Measurements from ENCODE around the gene ZNF521. TPM values are rescaled to one million over a fixed set of nuclear protein-coding genes. Genes with fewer than 3 reads are reported as not detected.

The ZNF521 gene
- total RNA-seq, 2 experiments from 2014 or later = 0.85 to 2.8 TPM

DNA sequence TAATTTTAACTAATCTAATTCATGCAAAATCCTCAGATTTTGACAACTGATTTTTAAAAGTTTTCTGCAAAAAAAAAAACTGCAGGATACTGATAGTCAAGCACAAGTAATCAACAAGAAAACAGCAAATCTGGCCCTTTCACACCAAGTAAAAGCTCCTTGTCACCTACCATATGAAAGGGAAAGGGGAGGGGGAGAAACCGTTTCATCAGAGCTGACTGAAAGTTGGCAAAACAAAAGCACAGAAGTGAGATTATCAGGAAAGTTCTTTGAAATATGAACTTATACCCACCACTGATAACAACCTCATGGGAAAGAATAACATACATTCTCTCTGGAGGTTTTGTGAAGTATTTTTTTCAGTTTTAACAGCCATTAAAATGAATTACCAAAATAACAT is 38.7 kb downstream of the ZNF521 start:
- POLR2A ChIA-PET = interaction anchor here (0.6 to 0.7 kb wide), 2 partner anchors 77 to 697 kb away, joined by 3 read pairs; no protein-coding TSS in a partner anchor
- intact Hi-C loops (cut with micrococcal nuclease; ENCODE audit: unreplicated experiment) = no loop called here
- TF ChIP-seq, protein P1, sequence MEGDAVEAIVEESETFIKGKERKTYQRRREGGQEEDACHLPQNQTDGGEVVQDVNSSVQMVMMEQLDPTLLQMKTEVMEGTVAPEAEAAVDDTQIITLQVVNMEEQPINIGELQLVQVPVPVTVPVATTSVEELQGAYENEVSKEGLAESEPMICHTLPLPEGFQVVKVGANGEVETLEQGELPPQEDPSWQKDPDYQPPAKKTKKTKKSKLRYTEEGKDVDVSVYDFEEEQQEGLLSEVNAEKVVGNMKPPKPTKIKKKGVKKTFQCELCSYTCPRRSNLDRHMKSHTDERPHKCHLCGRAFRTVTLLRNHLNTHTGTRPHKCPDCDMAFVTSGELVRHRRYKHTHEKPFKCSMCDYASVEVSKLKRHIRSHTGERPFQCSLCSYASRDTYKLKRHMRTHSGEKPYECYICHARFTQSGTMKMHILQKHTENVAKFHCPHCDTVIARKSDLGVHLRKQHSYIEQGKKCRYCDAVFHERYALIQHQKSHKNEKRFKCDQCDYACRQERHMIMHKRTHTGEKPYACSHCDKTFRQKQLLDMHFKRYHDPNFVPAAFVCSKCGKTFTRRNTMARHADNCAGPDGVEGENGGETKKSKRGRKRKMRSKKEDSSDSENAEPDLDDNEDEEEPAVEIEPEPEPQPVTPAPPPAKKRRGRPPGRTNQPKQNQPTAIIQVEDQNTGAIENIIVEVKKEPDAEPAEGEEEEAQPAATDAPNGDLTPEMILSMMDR (conservative IDR thresholded peaks at IDR 0.05; ENCODE audit: low read length) = no peak
- TF ChIP-seq EZH2phosphoT487 (IDR thresholded peaks at IDR 0.05; ENCODE audit: borderline replicate concordance, low read depth, low read length) = no peak

GRCh38 chr18:25310045-25310444 is 41.9 kb downstream of the ZNF521 start:
- ChIA-PET POLR2A (interaction anchor here (0.6 to 0.7 kb wide), 2 partner anchors 22 to 152 kb away, joined by 3 to 7 read pairs; no protein-coding TSS in a partner anchor), CTCF (ENCODE audit: unreplicated experiment) (no interaction called here)
- no peaks in the 10 kb centered on the region for H3K9me3 ChIP-seq (ENCODE audit: low read length)
- no TSS peak for BruUV-seq (replicated peaks)
- TF ChIP-seq, protein P1 (conservative IDR thresholded peaks at IDR 0.05; ENCODE audit: low read length) = peak; percentile 78
- TF ChIP-seq EZH2phosphoT487 (IDR thresholded peaks at IDR 0.05; ENCODE audit: borderline replicate concordance, low read depth, low read length) = no peak
- H3K4me2 ChIP-seq (ENCODE audit: low read length) = no peak overlapping the region
- no peaks in the 10 kb centered on the region for H4K20me1 ChIP-seq (ENCODE audit: insufficient read depth, low read length)
- intact Hi-C loops (cut with micrococcal nuclease; ENCODE audit: unreplicated experiment) = no loop called here
- H3K9me2 ChIP-seq (ENCODE audit: insufficient read depth, low read length) = no peaks in the 10 kb centered on the region
- H3K79me2 ChIP-seq (ENCODE audit: insufficient read depth, low read depth, low read length) = no peaks in the 10 kb centered on the region
- H2AFZ ChIP-seq (ENCODE audit: low read length) = no peak overlapping the region
- H3K4me1 ChIP-seq (ENCODE audit: insufficient read depth, low read length, poor library complexity, severe bottlenecking) = no peaks in the 10 kb centered on the region
- peak; percentile 38 for DNase-seq (ENCODE audit: low spot score)
- H3K4me3 ChIP-seq (ENCODE audit: low read depth, low read length, poor library complexity, severe bottlenecking) = no peak overlapping the region
- H3K36me3 ChIP-seq (ENCODE audit: insufficient read depth, low read length) = no peaks in the 10 kb centered on the region
- no peak overlapping the region for H3K27ac ChIP-seq (ENCODE audit: low read depth, low read length, poor library complexity, severe bottlenecking)

More for the DNA sequence above, 38.7 kb downstream of the ZNF521 start:
- Histone ChIP-seq H4K20me1 (ENCODE audit: insufficient read depth, low read length) (no peaks in the 10 kb centered on the region), H2AFZ (ENCODE audit: low read length) (no peak overlapping the region), H3K9me2 (ENCODE audit: insufficient read depth, low read length) (no peaks in the 10 kb centered on the region), H3K4me1 (ENCODE audit: insufficient read depth, low read length, poor library complexity, severe bottlenecking) (no peaks in the 10 kb centered on the region), H3K79me2 (ENCODE audit: insufficient read depth, low read depth, low read length) (no peaks in the 10 kb centered on the region), H3K4me3 (ENCODE audit: low read depth, low read length, poor library complexity, severe bottlenecking) (no peak overlapping the region), H3K4me2 (ENCODE audit: low read length) (no peak overlapping the region), H3K9me3 (ENCODE audit: low read length) (no peaks in the 10 kb centered on the region), H3K27ac (ENCODE audit: low read depth, low read length, poor library complexity, severe bottlenecking) (no peak overlapping the region), H3K36me3 (ENCODE audit: insufficient read depth, low read length) (no peaks in the 10 kb centered on the region)
- BruUV-seq (replicated peaks) = no TSS peak
- CTCF ChIA-PET (ENCODE audit: unreplicated experiment) = no interaction called here
- no peak for DNase-seq (ENCODE audit: low spot score)

- CTCF ChIA-PET (ENCODE audit: unreplicated experiment) = no interaction called here
- no TSS peak for BruUV-seq (replicated peaks)
These were observed 43.6 kb downstream of the ZNF521 start for GRCh38 chr18:25308381-25308780.

More at GRCh38 chr18:25308381-25308780, 43.6 kb downstream of the ZNF521 start:
- Histone ChIP-seq H3K9me2 (ENCODE audit: insufficient read depth, low read length) (no peaks in the 10 kb centered on the region), H4K20me1 (ENCODE audit: insufficient read depth, low read length) (no peaks in the 10 kb centered on the region), H3K36me3 (ENCODE audit: insufficient read depth, low read length) (no peaks in the 10 kb centered on the region), H3K9me3 (ENCODE audit: low read length) (no peaks in the 10 kb centered on the region), H3K4me1 (ENCODE audit: insufficient read depth, low read length, poor library complexity, severe bottlenecking) (no peaks in the 10 kb centered on the region), H3K4me2 (ENCODE audit: low read length) (no peak overlapping the region), H3K4me3 (ENCODE audit: low read depth, low read length, poor library complexity, severe bottlenecking) (no peak overlapping the region), H3K79me2 (ENCODE audit: insufficient read depth, low read depth, low read length) (no peaks in the 10 kb centered on the region), H3K27ac (ENCODE audit: low read depth, low read length, poor library complexity, severe bottlenecking) (no peak overlapping the region), H2AFZ (ENCODE audit: low read length) (no peak overlapping the region)
- no peak for TF ChIP-seq EZH2phosphoT487 (IDR thresholded peaks at IDR 0.05; ENCODE audit: borderline replicate concordance, low read depth, low read length)
- TF ChIP-seq, protein P1 (conservative IDR thresholded peaks at IDR 0.05; ENCODE audit: low read length) = no peak
- POLR2A ChIA-PET = interaction anchor here (0.6 to 1.0 kb wide), 6 partner anchors 25 to 1739 kb away, joined by 3 to 4 read pairs (median 3); no protein-coding TSS in a partner anchor
- no peak for DNase-seq (ENCODE audit: low spot score)
- intact Hi-C loops (cut with micrococcal nuclease; ENCODE audit: unreplicated experiment) = no loop called here

All from OCI-LY7 (cell line).